MCF 10A (cell line): Measurements from ENCODE around the gene SLC2A14. TPM values are rescaled to one million over a fixed set of nuclear protein-coding genes. Genes with fewer than 3 reads are reported as not detected.
"Not testable (repeated sequence)": the region's sequence is repeated elsewhere in the genome, so short reads cannot be mapped to it uniquely, and the experiment has no call there.

Source experiments
- BruUV-seq: library from RNA; stranded (reverse); fragments of 400-500 nt; replicated peaks from 2 replicates; lab custom pipeline; 2021; lab: Mats Ljungman, UMichigan
- CTCF ChIA-PET: fragments of 300-600 bp; sonication (Branson Sonifier 250); formaldehyde crosslinking; extraction: SDS; loops from one replicate; lab custom pipeline; 2021; ENCODE audit warnings: antibody characterized with exemption, inconsistent platforms; lab: Yijun Ruan, JAX
- POLR2A ChIA-PET: fragments of 300-600, 350-650 bp; sonication (Branson Sonifier 250); formaldehyde crosslinking; extraction: SDS; loops from one replicate; lab custom pipeline; 2020; ENCODE audit warnings: antibody characterized with exemption, inconsistent platforms; lab: Yijun Ruan, JAX
- DNase-seq: peaks from one replicate; pipeline ENCODE4 v3.0.0-alpha.2; 2018; ENCODE audit not compliant: unreplicated experiment
- H3K27ac Mint-ChIP-seq: one replicate; pipeline ENCODE4 v1.8.0; 2022; ENCODE audit warnings: mild to moderate bottlenecking, low read depth, mixed read lengths; ENCODE audit not compliant: unreplicated experiment
- H3K27me3 Mint-ChIP-seq: one replicate; pipeline ENCODE4 v1.8.0; 2022; ENCODE audit warnings: mixed read lengths; ENCODE audit not compliant: insufficient read depth, unreplicated experiment
- H3K36me3 Mint-ChIP-seq: one replicate; pipeline ENCODE4 v1.8.0; 2022; ENCODE audit warnings: mild to moderate bottlenecking, moderate library complexity, mixed read lengths; ENCODE audit not compliant: insufficient read depth, unreplicated experiment
- H3K4me1 Mint-ChIP-seq: one replicate; pipeline ENCODE4 v1.8.0; 2022; ENCODE audit warnings: mixed read lengths; ENCODE audit not compliant: insufficient read depth, unreplicated experiment
- H3K4me3 Mint-ChIP-seq: one replicate; pipeline ENCODE4 v1.8.0; 2022; ENCODE audit warnings: mild to moderate bottlenecking, moderate library complexity, mixed read lengths; ENCODE audit not compliant: unreplicated experiment
- H3K9me3 Mint-ChIP-seq: one replicate; pipeline ENCODE4 v1.8.0; 2022; ENCODE audit warnings: mixed read lengths; ENCODE audit not compliant: unreplicated experiment
- CTCF ChIP-seq: fragments of 200-600 bp; IDR thresholded peaks from one replicate; pipeline ENCODE4 v1.8.0; 2022; ENCODE audit warnings: antibody characterized with exemption, mild to moderate bottlenecking; ENCODE audit not compliant: unreplicated experiment
- intact Hi-C: fragments of 100-400 bp; cut with micrococcal nuclease; formaldehyde crosslinking; loops from 2 replicates; pipeline ENCODE4 v1.14.1; 2022
- total RNA-seq: library from RNA; stranded (reverse); gene quantifications from 2 replicates; pipeline ENCODE4 v1.2.3, GENCODE V29; 2022

SLC2A14 gene
- total RNA-seq, 1 experiment from 2014 or later, result not detected

- Mint-ChIP-seq H3K27me3 (no peaks in the 10 kb centered on the region), H3K27ac (no peak overlapping the region), H3K4me1 (peaks cover 3% of the 10 kb centered on the region), H3K9me3 (no peaks in the 10 kb centered on the region), H3K4me3 (no peak overlapping the region), H3K36me3 (no peaks in the 10 kb centered on the region)
- no TSS peak for BruUV-seq
- TF ChIP-seq CTCF, result no peak
- ChIA-PET CTCF (interaction anchor here (0.6 to 2.4 kb wide), 3 partner anchors 67 to 100 kb away, joined by 3 to 8 read pairs (median 4); no protein-coding TSS in a partner anchor), POLR2A (interaction anchor here (0.6 kb wide), 1 partner anchor 1542 kb away, joined by 3 read pairs; no protein-coding TSS in a partner anchor)
- intact Hi-C loops, result no loop called here
- no peak for DNase-seq
These were observed 38.9 kb downstream of the SLC2A14 start for GRCh38 chr12:7833831-7834230.

GRCh38 chr12:7833201-7833600 is 39.5 kb downstream of the SLC2A14 start:
- H3K4me1 Mint-ChIP-seq, DNase-seq, H3K36me3 Mint-ChIP-seq, H3K4me3 Mint-ChIP-seq, H3K27me3 Mint-ChIP-seq, BruUV-seq, H3K27ac Mint-ChIP-seq, intact Hi-C loops, H3K9me3 Mint-ChIP-seq: not testable (repeated sequence)
- POLR2A ChIA-PET, result interaction anchor here (0.6 kb wide), 1 partner anchor 1541 kb away, joined by 3 read pairs; no protein-coding TSS in a partner anchor
- CTCF ChIA-PET, result interaction anchor here (0.6 to 2.5 kb wide), 5 partner anchors 20 to 113 kb away, joined by 3 to 8 read pairs (median 4); no protein-coding TSS in a partner anchor

GRCh38 chr12:7832059-7832696 is 40.5 kb downstream of the SLC2A14 start:
- Mint-ChIP-seq H3K36me3 (no peaks in the 10 kb centered on the region), H3K27ac (no peak overlapping the region), H3K9me3 (no peaks in the 10 kb centered on the region), H3K4me1 (no peaks in the 10 kb centered on the region), H3K4me3 (no peak overlapping the region), H3K27me3 (no peaks in the 10 kb centered on the region)
- CTCF ChIA-PET, result interaction anchor here (0.7 to 2.5 kb wide), 9 partner anchors 11 to 686 kb away, joined by 3 to 9 read pairs (median 3); no protein-coding TSS in a partner anchor
- peak; percentile 61 for DNase-seq
- BruUV-seq, result no TSS peak
- TF ChIP-seq CTCF, result peak; percentile 44
- intact Hi-C loops, result no loop called here
- POLR2A ChIA-PET, result no interaction called here

GRCh38 chr12:7829737-7830136 is 43.0 kb downstream of the SLC2A14 start:
- BruUV-seq, DNase-seq, H3K4me1 Mint-ChIP-seq, H3K4me3 Mint-ChIP-seq, H3K27ac Mint-ChIP-seq, H3K27me3 Mint-ChIP-seq, H3K36me3 Mint-ChIP-seq, intact Hi-C loops, H3K9me3 Mint-ChIP-seq: not testable (repeated sequence)
- POLR2A ChIA-PET, result interaction anchor here (0.6 kb wide), 1 partner anchor 162 kb away, joined by 3 read pairs; no protein-coding TSS in a partner anchor
- CTCF ChIA-PET, result interaction anchor here (0.7 kb wide), 1 partner anchor 1442 kb away, joined by 3 read pairs; no protein-coding TSS in a partner anchor

GRCh38 chr12:7825754-7826153 is 47.0 kb downstream of the SLC2A14 start:
- BruUV-seq, H3K9me3 Mint-ChIP-seq, intact Hi-C loops, H3K36me3 Mint-ChIP-seq, H3K4me1 Mint-ChIP-seq, H3K4me3 Mint-ChIP-seq, H3K27me3 Mint-ChIP-seq: not testable (repeated sequence)
- ChIA-PET POLR2A (interaction anchor here (0.6 kb wide), 3 partner anchors 35 to 143 kb away, joined by 3 read pairs; no protein-coding TSS in a partner anchor), CTCF (interaction anchor here (0.6 to 1.6 kb wide), 6 partner anchors 16 to 1524 kb away, joined by 3 to 10 read pairs (median 6); no protein-coding TSS in a partner anchor)
- DNase-seq, result peak; percentile 64
- peak overlapping the region; percentile 9 for H3K27ac Mint-ChIP-seq
